NCI-H2029 (cell line): Measurements from ENCODE around the gene CEP192.

Source experiments
- DNase-seq: peaks from one replicate; lab custom pipeline; 2025; lab: John Stamatoyannopoulos, UW

CEP192 gene

GRCh38 chr18:13138420-13139139 lies 147.4 kb downstream of the CEP192 start:
- DNase-seq = no peak

- DNase-seq = peak; percentile 27
Observed at GRCh38 chr18:13139885-13140450, 148.8 kb downstream of the CEP192 start.

DNA sequence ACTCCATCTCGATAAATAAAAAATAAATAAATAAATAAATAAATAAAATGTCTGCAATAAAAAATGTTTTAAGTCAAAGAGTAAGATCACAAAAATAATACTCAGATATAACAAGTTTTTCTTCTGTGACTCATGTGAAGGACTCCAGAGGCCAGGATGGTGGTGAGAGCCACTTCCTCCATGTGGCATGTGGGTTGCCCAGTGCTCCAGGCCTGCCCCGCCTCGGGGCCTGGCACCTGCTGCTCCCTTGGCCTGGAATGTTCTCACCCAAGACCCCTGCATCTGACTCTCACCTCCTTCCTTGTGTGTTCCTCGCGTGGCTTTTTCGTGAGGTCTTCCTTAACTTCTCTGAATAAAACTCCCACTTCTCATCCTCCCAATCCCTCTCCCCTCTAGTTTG lies 150.0 kb downstream of the CEP192 start:
- no peak for DNase-seq

- peak; percentile 79 for DNase-seq
Observed at GRCh38 chr18:13145636-13146190, 154.6 kb downstream of the CEP192 start.

DNA sequence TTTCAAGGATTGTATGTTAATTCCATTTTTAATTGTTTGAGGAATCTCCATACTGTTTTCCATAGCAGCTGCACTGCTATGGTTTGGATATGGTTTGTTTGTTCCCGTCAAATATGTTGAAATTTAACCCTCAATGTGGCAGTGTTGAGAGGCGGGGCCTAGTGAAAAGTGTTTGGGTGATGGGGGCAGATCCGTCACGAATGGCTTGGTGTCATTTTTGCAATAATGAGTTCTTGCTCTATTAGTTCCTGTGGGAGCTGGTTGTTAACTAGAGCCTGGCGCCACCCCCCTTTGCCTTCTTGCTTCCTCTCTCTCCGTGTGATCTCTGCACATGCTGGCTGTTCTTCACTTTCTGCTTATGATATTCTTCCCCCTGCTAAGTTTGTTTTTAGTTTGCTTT lies 156.0 kb downstream of the CEP192 start:
- peak; percentile 85 for DNase-seq

GRCh38 chr18:13151656-13152055 lies 160.5 kb downstream of the CEP192 start:
- DNase-seq = no peak

GRCh38 chr18:13158428-13158827 lies 167.3 kb downstream of the CEP192 start:
- DNase-seq = no peak

GRCh38 chr18:13159579-13159978 lies 168.4 kb downstream of the CEP192 start:
- peak; percentile 40 for DNase-seq

DNA sequence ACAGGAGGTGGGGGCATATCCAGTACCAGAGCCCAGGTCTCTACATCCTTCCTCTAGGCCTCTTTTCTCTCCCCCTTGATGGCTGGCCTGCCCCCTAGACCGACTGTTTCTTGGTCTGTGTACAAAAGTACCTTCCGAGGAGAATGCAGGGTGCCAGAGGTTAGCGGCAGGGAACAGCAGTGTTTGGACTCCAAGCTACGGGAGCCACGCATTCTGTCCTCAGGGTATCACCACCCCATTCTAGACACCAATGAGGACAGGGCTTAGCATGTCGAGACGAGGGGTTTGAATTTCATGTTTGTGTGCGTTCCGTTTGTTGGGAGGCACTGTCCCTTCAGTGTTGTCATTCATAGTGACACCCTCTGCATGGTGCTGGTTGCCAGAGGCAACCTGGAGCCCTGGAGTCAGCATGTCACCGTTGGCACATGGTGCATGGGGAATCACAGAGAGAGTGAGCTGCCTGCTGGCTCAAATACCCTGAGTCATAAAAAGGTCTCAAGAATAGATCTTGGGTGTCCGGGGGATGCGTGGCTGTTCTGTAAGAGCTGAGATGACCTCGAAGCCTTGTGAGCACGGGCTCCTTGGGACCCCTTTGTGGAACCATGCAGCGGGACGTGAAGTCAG lies 170.2 kb downstream of the CEP192 start:
- no peak for DNase-seq

DNA sequence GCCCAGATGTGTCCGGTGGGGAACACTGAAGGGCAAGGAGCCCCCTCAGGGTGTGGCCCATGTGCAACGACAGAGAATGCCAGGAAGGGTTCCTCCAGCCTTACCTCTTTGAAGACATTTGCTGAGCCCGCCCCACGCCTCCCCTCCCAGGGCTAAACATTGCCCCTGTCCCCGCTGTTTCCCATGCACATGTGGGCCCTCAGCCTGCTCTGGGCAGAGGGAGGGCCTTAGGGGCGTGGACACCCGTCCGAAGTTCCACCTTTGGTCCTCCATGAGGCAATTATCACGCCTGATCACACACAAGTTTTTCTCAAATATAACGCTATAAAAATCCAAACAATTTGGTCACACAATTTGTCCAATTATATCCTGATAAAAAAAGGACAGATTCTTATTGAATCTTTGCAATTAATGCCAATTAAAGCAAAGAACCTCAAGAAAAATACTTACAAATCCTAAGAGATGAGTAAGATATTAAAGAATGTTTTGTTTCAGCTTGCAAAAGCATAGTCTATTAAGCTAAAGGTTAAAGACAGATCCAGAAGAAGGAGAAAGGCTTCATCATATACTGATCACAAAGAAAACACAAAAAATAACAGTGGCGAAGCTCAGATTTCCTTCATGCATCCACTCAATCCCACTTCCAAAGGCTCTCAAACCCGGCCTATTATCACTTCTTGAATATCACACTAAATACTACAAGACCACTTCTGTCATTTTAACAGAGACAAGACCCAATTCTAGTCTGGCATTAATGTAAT lies 172.2 kb downstream of the CEP192 start:
- DNase-seq = no peak

DNA sequence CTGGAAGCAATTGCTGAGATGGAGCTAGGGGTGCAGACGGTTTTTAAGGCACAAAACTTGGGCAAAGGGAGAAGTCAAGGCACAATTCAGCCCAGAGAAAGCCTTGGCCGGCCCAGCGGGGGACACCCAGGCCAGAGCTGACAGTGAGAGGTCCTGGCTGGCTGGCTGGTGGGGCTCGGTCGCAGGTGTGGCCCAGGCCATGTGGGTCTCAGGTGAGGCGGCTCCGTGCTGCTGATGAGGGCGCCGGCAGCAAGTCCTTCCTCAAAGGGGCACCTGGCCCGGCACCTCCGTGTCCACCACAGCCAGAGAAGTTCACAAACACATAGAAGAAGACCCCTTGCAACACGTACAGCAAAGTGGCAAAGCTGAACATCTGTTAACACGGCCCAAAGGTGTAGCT lies 173.2 kb downstream of the CEP192 start:
- DNase-seq = no peak

DNA sequence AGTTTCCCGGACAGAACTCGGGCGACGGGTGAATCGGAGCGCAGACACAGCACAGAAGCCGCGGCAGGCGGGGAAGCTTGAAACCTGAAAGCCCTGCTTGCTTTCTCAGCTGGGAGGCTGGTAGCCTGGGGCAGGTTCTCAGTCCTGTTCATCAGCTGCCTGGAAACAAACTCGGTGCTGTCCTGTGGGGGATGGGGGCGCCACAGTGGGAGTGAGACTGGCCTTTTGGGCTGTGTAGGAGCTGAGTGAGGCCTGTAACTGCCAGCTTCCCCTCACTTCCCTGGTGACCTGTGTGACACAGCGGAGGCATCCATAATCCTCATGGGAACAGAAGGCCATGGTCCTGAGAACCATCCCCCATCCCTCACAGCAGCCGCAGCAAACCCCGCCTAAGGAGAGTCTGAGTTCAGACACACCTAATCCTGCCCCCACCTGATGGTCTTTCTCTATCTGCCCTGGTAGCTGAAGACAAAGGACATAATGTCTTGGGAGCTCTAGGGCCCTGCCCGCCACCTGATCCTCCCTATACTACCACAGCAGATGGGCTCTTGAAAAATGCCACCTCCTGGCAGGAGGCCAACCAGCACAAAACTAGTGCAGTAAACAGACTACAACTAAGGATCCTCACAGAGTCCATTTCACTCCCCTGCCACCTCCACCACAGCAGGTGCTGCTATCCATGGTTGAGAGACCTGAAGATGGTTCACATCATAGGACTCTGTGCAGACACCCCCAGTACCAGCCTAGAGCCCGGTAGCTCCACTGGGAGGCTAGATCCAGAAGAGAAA lies 174.7 kb downstream of the CEP192 start:
- peak; percentile 37 for DNase-seq

DNA sequence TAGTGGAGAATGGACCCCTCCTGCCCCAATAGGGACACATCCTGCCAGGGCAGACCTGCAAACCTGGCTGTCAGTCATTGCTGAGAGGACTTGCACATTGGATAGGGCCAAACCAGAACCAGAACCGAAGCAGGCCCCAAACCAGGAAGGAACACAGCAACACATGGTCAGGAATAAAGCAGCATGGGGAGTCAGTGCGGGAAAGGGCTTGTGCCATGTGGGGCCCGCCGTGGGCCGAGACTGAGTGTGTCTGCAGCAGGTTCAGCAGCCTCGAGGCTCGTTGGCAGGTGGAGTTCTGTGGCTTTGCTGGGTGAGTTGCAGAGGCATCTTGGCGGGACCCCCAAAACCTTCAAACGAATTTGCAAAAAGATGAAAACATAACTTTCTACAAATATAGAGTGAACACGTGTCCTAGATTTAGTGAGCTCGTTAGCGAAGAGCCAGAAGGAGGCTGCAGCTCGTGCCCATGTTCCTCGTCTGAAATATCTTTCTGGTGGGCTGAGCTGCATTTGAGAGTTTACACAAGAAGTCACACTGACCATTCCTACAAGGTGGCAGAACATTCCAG lies 182.5 kb downstream of the CEP192 start:
- DNase-seq = no peak
